DND-41 (cell line): ENCODE results near the gene FAM153A.
"Not testable (repeated sequence)": the region's sequence is repeated elsewhere in the genome, so short reads cannot be mapped to it uniquely, and the experiment has no call there.

Experiments
- ATAC-seq: fragments of 200-7000 bp; cut with Tn5 transposase; 3 replicates; pipeline ENCODE4 v1.9.1; 2021; ENCODE audit warnings: low read depth; ENCODE audit not compliant: insufficient read depth
- DNase-seq: peaks from one replicate; pipeline ENCODE4 v3.0.0-alpha.2; 2020
- H2AFZ ChIP-seq: 2 replicates; pipeline ENCODE4 v1.6.0; 2012; ENCODE audit warnings: low read depth, low read length
- H3K27ac ChIP-seq: 2 replicates; pipeline ENCODE4 v1.5.1; 2012; ENCODE audit warnings: low read length, inconsistent platforms
- H3K27me3 ChIP-seq: fragments of 200-600 bp; sonication (generic); 2 replicates; pipeline ENCODE4 v1.6.0; 2012; ENCODE audit warnings: low read length, mild to moderate bottlenecking, inconsistent platforms; ENCODE audit not compliant: insufficient read depth, poor library complexity
- H3K36me3 ChIP-seq: 2 replicates; pipeline ENCODE4 v1.5.1; 2012; ENCODE audit warnings: low read length, inconsistent platforms; ENCODE audit not compliant: insufficient read depth
- H3K4me1 ChIP-seq: 2 replicates; pipeline ENCODE4 v1.5.1; 2012; ENCODE audit warnings: mild to moderate bottlenecking, low read length; ENCODE audit not compliant: insufficient read depth
- H3K4me2 ChIP-seq: 2 replicates; pipeline ENCODE4 v1.6.0; 2012; ENCODE audit warnings: mild to moderate bottlenecking, moderate library complexity, low read length, inconsistent platforms; ENCODE audit not compliant: insufficient read depth
- H3K4me3 ChIP-seq, 2 experiments: fragments of 200-600 bp in 1 of 2; shearing (Covaris generic) in 1 of 2; 2 replicates each; pipeline ENCODE4 v1.5.1; 2012 to 2016; ENCODE audit warnings: inconsistent platforms in 2 of 2, low read length in 2 of 2, mild to moderate bottlenecking in 2 of 2, low read depth in 1 of 2, moderate library complexity in 1 of 2
- H3K79me2 ChIP-seq: 2 replicates; pipeline ENCODE4 v1.6.0; 2012; ENCODE audit warnings: low read length, inconsistent platforms; ENCODE audit not compliant: insufficient read depth
- H3K9ac ChIP-seq: 2 replicates; pipeline ENCODE4 v1.6.0; 2012; ENCODE audit warnings: low read depth, mild to moderate bottlenecking, inconsistent platforms, low read length, moderate library complexity
- H3K9me3 ChIP-seq: 2 replicates; pipeline ENCODE4 v1.5.1; 2012; ENCODE audit warnings: low read length, moderate library complexity, mild to moderate bottlenecking, inconsistent platforms; ENCODE audit not compliant: insufficient read depth, severe bottlenecking
- H4K20me1 ChIP-seq: 2 replicates; pipeline ENCODE4 v1.6.0; 2012; ENCODE audit warnings: low read length; ENCODE audit not compliant: insufficient read depth

Gene FAM153A

GRCh38 chr5:177782792-177783633, at the start of gene FAM153A:
FAM153A (minus strand) TSS chr5:177782899.
- DNase-seq, H3K4me1 ChIP-seq, H3K9me3 ChIP-seq, H3K79me2 ChIP-seq, H3K4me2 ChIP-seq, H2AFZ ChIP-seq, H3K36me3 ChIP-seq, H3K9ac ChIP-seq, ATAC-seq, H4K20me1 ChIP-seq, H3K27me3 ChIP-seq, H3K27ac ChIP-seq, H3K4me3 ChIP-seq: not testable (repeated sequence)

GRCh38 chr5:177832287-177832686, 49.6 kb upstream of the FAM153A start:
- H4K20me1 ChIP-seq, H3K9me3 ChIP-seq, H3K79me2 ChIP-seq, H3K27me3 ChIP-seq, H3K9ac ChIP-seq, ATAC-seq, DNase-seq, H3K27ac ChIP-seq, H3K4me3 ChIP-seq, H3K36me3 ChIP-seq, H3K4me1 ChIP-seq, H2AFZ ChIP-seq, H3K4me2 ChIP-seq: not testable (repeated sequence)

- not testable (repeated sequence) for H3K79me2 ChIP-seq, H2AFZ ChIP-seq, H3K36me3 ChIP-seq, H3K27me3 ChIP-seq, H3K4me1 ChIP-seq, H3K4me2 ChIP-seq, H4K20me1 ChIP-seq, DNase-seq, ATAC-seq, H3K9me3 ChIP-seq, H3K27ac ChIP-seq, H3K9ac ChIP-seq, H3K4me3 ChIP-seq
These were observed 43.4 kb upstream of the FAM153A start for GRCh38 chr5:177826073-177826472.

- H3K9ac ChIP-seq, H3K4me1 ChIP-seq, H3K79me2 ChIP-seq, H2AFZ ChIP-seq, H3K4me2 ChIP-seq, H3K27me3 ChIP-seq, H3K36me3 ChIP-seq, ATAC-seq, H3K4me3 ChIP-seq, H4K20me1 ChIP-seq, H3K9me3 ChIP-seq, H3K27ac ChIP-seq, DNase-seq: not testable (repeated sequence)
These were observed 42.1 kb upstream of the FAM153A start for GRCh38 chr5:177824776-177825175.

- H3K27me3 ChIP-seq, H3K79me2 ChIP-seq, H3K9me3 ChIP-seq, H3K4me3 ChIP-seq, H3K4me1 ChIP-seq, H3K9ac ChIP-seq, H2AFZ ChIP-seq, H3K4me2 ChIP-seq, H3K36me3 ChIP-seq, H3K27ac ChIP-seq, ATAC-seq, H4K20me1 ChIP-seq, DNase-seq: not testable (repeated sequence)
These were observed 39.8 kb upstream of the FAM153A start for GRCh38 chr5:177822489-177822888.

- not testable (repeated sequence) for H3K4me2 ChIP-seq, DNase-seq, H2AFZ ChIP-seq, H3K79me2 ChIP-seq, H3K4me1 ChIP-seq, H3K9me3 ChIP-seq, H3K27me3 ChIP-seq, ATAC-seq, H3K9ac ChIP-seq, H3K4me3 ChIP-seq, H3K36me3 ChIP-seq, H4K20me1 ChIP-seq, H3K27ac ChIP-seq
These were observed 37.0 kb upstream of the FAM153A start for GRCh38 chr5:177819664-177820063.

GRCh38 chr5:177812814-177813425, 30.2 kb upstream of the FAM153A start:
- not testable (repeated sequence) for H3K4me3 ChIP-seq, H3K27ac ChIP-seq, H3K9ac ChIP-seq, H3K4me1 ChIP-seq, H3K4me2 ChIP-seq, DNase-seq, H3K9me3 ChIP-seq, ATAC-seq, H2AFZ ChIP-seq, H3K27me3 ChIP-seq, H3K36me3 ChIP-seq, H4K20me1 ChIP-seq, H3K79me2 ChIP-seq

GRCh38 chr5:177812160-177812743, 29.6 kb upstream of the FAM153A start:
- not testable (repeated sequence) for H3K36me3 ChIP-seq, H2AFZ ChIP-seq, ATAC-seq, H3K9ac ChIP-seq, H3K4me3 ChIP-seq, H3K79me2 ChIP-seq, H3K4me1 ChIP-seq, H3K9me3 ChIP-seq, H3K27ac ChIP-seq, DNase-seq, H4K20me1 ChIP-seq, H3K4me2 ChIP-seq, H3K27me3 ChIP-seq
